Esophagus muscularis mucosa (tissue), 3 donors: ENCODE results near the gene AAK1.

Source experiments
- POLR2AphosphoS5 ChIP-seq, 2 donors: sonication (generic); formaldehyde crosslinking; IDR thresholded peaks; one replicate each; pipeline ENCODE4 v1.6.1; 2017; ENCODE audit warnings: antibody characterized with exemption in 2 of 2
- TF ChIP-seq, protein P1 (sequence below), 3 experiments: fragments of 200-600 bp in 2 of 3; fragments of 450-650 bp in 1 of 3; sonication (generic) in 2 of 3; IDR thresholded peaks; one replicate each; pipeline ENCODE4 v1.5.1; 2017 to 2019; ENCODE audit warnings: antibody characterized with exemption in 3 of 3, mild to moderate bottlenecking in 2 of 3, moderate library complexity in 1 of 3

DNA sequence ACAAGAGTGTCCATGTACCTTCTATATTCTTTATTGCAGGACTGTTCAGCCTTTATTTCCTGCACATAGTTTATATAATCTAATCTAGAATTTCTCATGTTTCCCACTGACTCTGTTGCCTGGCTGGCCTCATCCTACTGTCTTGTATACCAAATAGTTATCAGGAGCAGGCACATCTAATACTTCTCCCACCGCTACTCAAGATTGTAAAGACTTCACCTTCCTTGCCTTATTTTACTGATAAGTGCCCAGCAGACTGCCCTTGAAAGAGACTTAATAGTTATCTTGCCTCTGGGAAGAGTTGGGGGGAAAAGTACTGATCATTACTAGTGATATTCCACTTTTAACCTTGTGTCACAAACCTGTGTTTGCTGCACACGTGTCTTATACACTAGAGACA, 26.1 kb upstream of the AAK1 start:
- no peak for TF ChIP-seq POLR2AphosphoS5 (IDR thresholded peaks at IDR 0.05)
- TF ChIP-seq, protein P1, sequence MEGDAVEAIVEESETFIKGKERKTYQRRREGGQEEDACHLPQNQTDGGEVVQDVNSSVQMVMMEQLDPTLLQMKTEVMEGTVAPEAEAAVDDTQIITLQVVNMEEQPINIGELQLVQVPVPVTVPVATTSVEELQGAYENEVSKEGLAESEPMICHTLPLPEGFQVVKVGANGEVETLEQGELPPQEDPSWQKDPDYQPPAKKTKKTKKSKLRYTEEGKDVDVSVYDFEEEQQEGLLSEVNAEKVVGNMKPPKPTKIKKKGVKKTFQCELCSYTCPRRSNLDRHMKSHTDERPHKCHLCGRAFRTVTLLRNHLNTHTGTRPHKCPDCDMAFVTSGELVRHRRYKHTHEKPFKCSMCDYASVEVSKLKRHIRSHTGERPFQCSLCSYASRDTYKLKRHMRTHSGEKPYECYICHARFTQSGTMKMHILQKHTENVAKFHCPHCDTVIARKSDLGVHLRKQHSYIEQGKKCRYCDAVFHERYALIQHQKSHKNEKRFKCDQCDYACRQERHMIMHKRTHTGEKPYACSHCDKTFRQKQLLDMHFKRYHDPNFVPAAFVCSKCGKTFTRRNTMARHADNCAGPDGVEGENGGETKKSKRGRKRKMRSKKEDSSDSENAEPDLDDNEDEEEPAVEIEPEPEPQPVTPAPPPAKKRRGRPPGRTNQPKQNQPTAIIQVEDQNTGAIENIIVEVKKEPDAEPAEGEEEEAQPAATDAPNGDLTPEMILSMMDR (IDR thresholded peaks at IDR 0.05), result no peak
